GM23338 (cell line): ENCODE measurements around the gene NLRP10. TPM values are rescaled to one million over a fixed set of nuclear protein-coding genes. Genes with fewer than 3 reads are reported as not detected.

Source experiments
- ATAC-seq: fragments of 200-7000 bp; cut with Tn5 transposase; 3 replicates; pipeline ENCODE4 v1.9.1; 2020
- DNase-seq: peaks from one replicate; pipeline ENCODE4 v3.0.0-alpha.2; 2015; ENCODE audit warnings: low spot score
- H2AFZ ChIP-seq: fragments of 200-600 bp; sonication (generic); 2 replicates; pipeline ENCODE4 v1.8.0; 2016; ENCODE audit warnings: antibody characterized with exemption, mild to moderate bottlenecking, moderate library complexity
- H3F3A ChIP-seq: fragments of 200-600 bp; sonication (generic); replicated peaks from 2 replicates; pipeline ENCODE4 v1.8.0; 2017; ENCODE audit warnings: antibody characterized with exemption, mixed run types, low read depth
- H3K27ac ChIP-seq: fragments of 200-600 bp; sonication (generic); 2 replicates; pipeline ENCODE4 v1.6.1; 2016; ENCODE audit warnings: low read depth
- H3K27me3 ChIP-seq: fragments of 200-600 bp; sonication (generic); 2 replicates; pipeline ENCODE4 v1.8.0; 2016; ENCODE audit warnings: mild to moderate bottlenecking, mixed run types, moderate library complexity; ENCODE audit not compliant: insufficient read depth
- H3K36me3 ChIP-seq: fragments of 200-600 bp; sonication (generic); 2 replicates; pipeline ENCODE4 v1.8.0; 2016; ENCODE audit warnings: mild to moderate bottlenecking; ENCODE audit not compliant: insufficient read depth
- H3K4me1 ChIP-seq: fragments of 200-600 bp; sonication (generic); 2 replicates; pipeline ENCODE4 v1.8.0; 2016; ENCODE audit warnings: mild to moderate bottlenecking, moderate library complexity; ENCODE audit not compliant: insufficient read depth
- H3K4me2 ChIP-seq: fragments of 200-600 bp; sonication (generic); 2 replicates; pipeline ENCODE4 v1.7.1; 2017; ENCODE audit warnings: mixed run types
- H3K4me3 ChIP-seq: fragments of 200-600 bp; sonication (generic); 2 replicates; pipeline ENCODE4 v1.6.1; 2016; ENCODE audit warnings: mixed run types
- H3K79me2 ChIP-seq: fragments of 200-600 bp; sonication (generic); replicated peaks from 2 replicates; pipeline ENCODE4 v1.8.0; 2017; ENCODE audit warnings: mild to moderate bottlenecking; ENCODE audit not compliant: insufficient read depth
- H3K9me2 ChIP-seq: fragments of 200-600 bp; sonication (generic); 2 replicates; pipeline ENCODE4 v1.8.0; 2017; ENCODE audit not compliant: insufficient read depth
- H4K20me1 ChIP-seq: fragments of 200-600 bp; sonication (generic); replicated peaks from 2 replicates; pipeline ENCODE4 v1.8.0; 2017; ENCODE audit warnings: mild to moderate bottlenecking; ENCODE audit not compliant: insufficient read depth
- H3K27ac Mint-ChIP-seq: 2 replicates; pipeline ENCODE4 v1.8.0; 2020; ENCODE audit warnings: inconsistent platforms, mild to moderate bottlenecking, moderate library complexity, mixed read lengths
- H3K27me3 Mint-ChIP-seq: 3 replicates; pipeline ENCODE4 v1.8.0; 2022; ENCODE audit warnings: low read depth, mild to moderate bottlenecking, moderate library complexity, mixed read lengths, inconsistent platforms; ENCODE audit not compliant: insufficient read depth, poor library complexity
- H3K36me3 Mint-ChIP-seq: 3 replicates; pipeline ENCODE4 v1.8.0; 2021; ENCODE audit warnings: low read depth, mild to moderate bottlenecking, inconsistent platforms, moderate library complexity, mixed read lengths
- H3K4me1 Mint-ChIP-seq: 3 replicates; pipeline ENCODE4 v1.8.0; 2020; ENCODE audit warnings: mild to moderate bottlenecking, inconsistent platforms, mixed read lengths
- H3K4me3 Mint-ChIP-seq: 3 replicates; pipeline ENCODE4 v1.8.0; 2021; ENCODE audit warnings: moderate library complexity, mild to moderate bottlenecking, inconsistent platforms, mixed read lengths
- H3K9me3 Mint-ChIP-seq: 3 replicates; pipeline ENCODE4 v1.8.0; 2020; ENCODE audit warnings: moderate library complexity, mild to moderate bottlenecking, inconsistent platforms, mixed read lengths
- CREB1 ChIP-seq: fragments of 250-450 bp; sonication (Bioruptor Pico); IDR thresholded peaks from 2 replicates; pipeline ENCODE4 v1.5.0; 2020; ENCODE audit warnings: low read depth, mild to moderate bottlenecking, moderate library complexity
- CTCF ChIP-seq, 2 experiments: fragments of 200-600 bp in 1 of 2; sonication (generic) in 1 of 2; conservative IDR thresholded peaks; 2 replicates each; pipeline versions ENCODE4 v1.5.1 to v1.6.1; 2016 to 2017; ENCODE audit warnings: antibody characterized with exemption in 2 of 2, low read depth in 2 of 2, mild to moderate bottlenecking in 2 of 2, moderate library complexity in 1 of 2
- EZH2 ChIP-seq: fragments of 200-600 bp; sonication (generic); IDR thresholded peaks from one replicate; pipeline ENCODE4 v1.8.0; 2017; ENCODE audit warnings: antibody characterized with exemption, mild to moderate bottlenecking, low read depth; ENCODE audit not compliant: unreplicated experiment
- EZH2phosphoT487 ChIP-seq: fragments of 200-600 bp; sonication (generic); IDR thresholded peaks from one replicate; pipeline ENCODE4 v1.8.1; 2018; ENCODE audit warnings: antibody characterized with exemption; ENCODE audit not compliant: unreplicated experiment
- JUNB ChIP-seq: IDR thresholded peaks from one replicate; pipeline ENCODE4 v1.6.1; 2016; ENCODE audit warnings: antibody characterized with exemption; ENCODE audit not compliant: unreplicated experiment
- NANOG ChIP-seq: IDR thresholded peaks from 2 replicates; pipeline ENCODE4 v1.6.1; 2016; ENCODE audit warnings: antibody characterized with exemption, borderline replicate concordance
- POLR2AphosphoS5 ChIP-seq: IDR thresholded peaks from 2 replicates; pipeline ENCODE4 v1.6.1; 2016; ENCODE audit warnings: antibody characterized with exemption, low read depth
- REST ChIP-seq: IDR thresholded peaks from one replicate; pipeline ENCODE4 v1.6.1; 2018; ENCODE audit warnings: antibody characterized with exemption; ENCODE audit not compliant: unreplicated experiment
- STAT1 ChIP-seq: IDR thresholded peaks from one replicate; pipeline ENCODE4 v1.6.1; 2016; ENCODE audit warnings: antibody characterized with exemption; ENCODE audit not compliant: unreplicated experiment
- ZNF114 ChIP-seq: fragments of 250-450 bp; sonication (Bioruptor Pico); IDR thresholded peaks from 2 replicates; pipeline ENCODE4 v1.5.0; 2020; ENCODE audit warnings: mild to moderate bottlenecking, moderate library complexity
- ZNF331 ChIP-seq: fragments of 250-450 bp; sonication (Bioruptor Pico); IDR thresholded peaks from 2 replicates; pipeline ENCODE4 v1.5.0; 2020; ENCODE audit warnings: low read depth, mild to moderate bottlenecking, moderate library complexity
- polyA plus RNA-seq: library from polyadenylated mRNA; unstranded; fragments of >200 nt; fragmentation: Nextera tagmentation; extraction: Ambion mirVana; gene quantifications from 2 replicates; pipeline ENCODE4 v1.2.1, GENCODE V29; 2016
- total RNA-seq: library from RNA; depleted of rRNA; stranded (reverse); fragments of >200 nt; shearing (Covaris generic); gene quantifications from 2 replicates; pipeline ENCODE4 v1.2.3, GENCODE V29; 2014
- TF ChIP-seq, protein P1 (sequence below): IDR thresholded peaks from 2 replicates; pipeline ENCODE4 v1.6.1; 2016; ENCODE audit warnings: antibody characterized with exemption
- TF ChIP-seq, protein P2 (sequence below): fragments of 250-450 bp; sonication (Bioruptor Pico); IDR thresholded peaks from 2 replicates; pipeline ENCODE4 v1.5.0; 2020; ENCODE audit warnings: mild to moderate bottlenecking, moderate library complexity

NLRP10 gene
- total and polyA plus RNA-seq, 2 experiments from 2014 or later: 1.1 to 4.3 TPM

DNA sequence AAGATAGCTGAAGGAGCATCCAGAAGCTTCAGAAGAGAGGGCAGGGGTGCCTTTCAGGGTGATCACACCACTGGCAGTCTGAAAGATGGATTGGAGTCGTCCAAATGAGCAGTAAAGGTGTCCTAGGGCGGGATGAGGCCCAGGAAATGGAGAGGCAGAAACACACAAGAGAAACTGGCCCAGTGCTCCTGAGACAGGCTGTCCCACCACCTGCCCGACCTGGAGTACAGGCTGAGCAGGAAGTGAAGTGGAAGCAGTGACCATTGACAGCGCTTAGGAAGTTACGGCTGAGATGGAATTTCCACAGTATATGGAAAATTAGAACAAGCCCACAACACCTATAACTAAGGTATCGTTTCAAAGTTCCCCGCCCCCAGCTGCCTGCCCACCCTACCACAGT lies 37.9 kb upstream of the NLRP10 start:
- TF ChIP-seq, protein P1, sequence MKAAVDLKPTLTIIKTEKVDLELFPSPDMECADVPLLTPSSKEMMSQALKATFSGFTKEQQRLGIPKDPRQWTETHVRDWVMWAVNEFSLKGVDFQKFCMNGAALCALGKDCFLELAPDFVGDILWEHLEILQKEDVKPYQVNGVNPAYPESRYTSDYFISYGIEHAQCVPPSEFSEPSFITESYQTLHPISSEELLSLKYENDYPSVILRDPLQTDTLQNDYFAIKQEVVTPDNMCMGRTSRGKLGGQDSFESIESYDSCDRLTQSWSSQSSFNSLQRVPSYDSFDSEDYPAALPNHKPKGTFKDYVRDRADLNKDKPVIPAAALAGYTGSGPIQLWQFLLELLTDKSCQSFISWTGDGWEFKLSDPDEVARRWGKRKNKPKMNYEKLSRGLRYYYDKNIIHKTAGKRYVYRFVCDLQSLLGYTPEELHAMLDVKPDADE: no peak
- TF ChIP-seq NANOG (no peak), STAT1 (no peak), POLR2AphosphoS5 (no peak), JUNB (no peak), ZNF331 (CRISPR knock-in tag) (no peak), CTCF (conservative IDR thresholded peaks at IDR 0.05; ENCODE audit: low read depth in 2 of 2) (no peak), EZH2phosphoT487 (no peak), REST (no peak), ZNF114 (no peak), CREB1 (CRISPR knock-in tag) (no peak), EZH2 (no peak)
- TF ChIP-seq, protein P2, sequence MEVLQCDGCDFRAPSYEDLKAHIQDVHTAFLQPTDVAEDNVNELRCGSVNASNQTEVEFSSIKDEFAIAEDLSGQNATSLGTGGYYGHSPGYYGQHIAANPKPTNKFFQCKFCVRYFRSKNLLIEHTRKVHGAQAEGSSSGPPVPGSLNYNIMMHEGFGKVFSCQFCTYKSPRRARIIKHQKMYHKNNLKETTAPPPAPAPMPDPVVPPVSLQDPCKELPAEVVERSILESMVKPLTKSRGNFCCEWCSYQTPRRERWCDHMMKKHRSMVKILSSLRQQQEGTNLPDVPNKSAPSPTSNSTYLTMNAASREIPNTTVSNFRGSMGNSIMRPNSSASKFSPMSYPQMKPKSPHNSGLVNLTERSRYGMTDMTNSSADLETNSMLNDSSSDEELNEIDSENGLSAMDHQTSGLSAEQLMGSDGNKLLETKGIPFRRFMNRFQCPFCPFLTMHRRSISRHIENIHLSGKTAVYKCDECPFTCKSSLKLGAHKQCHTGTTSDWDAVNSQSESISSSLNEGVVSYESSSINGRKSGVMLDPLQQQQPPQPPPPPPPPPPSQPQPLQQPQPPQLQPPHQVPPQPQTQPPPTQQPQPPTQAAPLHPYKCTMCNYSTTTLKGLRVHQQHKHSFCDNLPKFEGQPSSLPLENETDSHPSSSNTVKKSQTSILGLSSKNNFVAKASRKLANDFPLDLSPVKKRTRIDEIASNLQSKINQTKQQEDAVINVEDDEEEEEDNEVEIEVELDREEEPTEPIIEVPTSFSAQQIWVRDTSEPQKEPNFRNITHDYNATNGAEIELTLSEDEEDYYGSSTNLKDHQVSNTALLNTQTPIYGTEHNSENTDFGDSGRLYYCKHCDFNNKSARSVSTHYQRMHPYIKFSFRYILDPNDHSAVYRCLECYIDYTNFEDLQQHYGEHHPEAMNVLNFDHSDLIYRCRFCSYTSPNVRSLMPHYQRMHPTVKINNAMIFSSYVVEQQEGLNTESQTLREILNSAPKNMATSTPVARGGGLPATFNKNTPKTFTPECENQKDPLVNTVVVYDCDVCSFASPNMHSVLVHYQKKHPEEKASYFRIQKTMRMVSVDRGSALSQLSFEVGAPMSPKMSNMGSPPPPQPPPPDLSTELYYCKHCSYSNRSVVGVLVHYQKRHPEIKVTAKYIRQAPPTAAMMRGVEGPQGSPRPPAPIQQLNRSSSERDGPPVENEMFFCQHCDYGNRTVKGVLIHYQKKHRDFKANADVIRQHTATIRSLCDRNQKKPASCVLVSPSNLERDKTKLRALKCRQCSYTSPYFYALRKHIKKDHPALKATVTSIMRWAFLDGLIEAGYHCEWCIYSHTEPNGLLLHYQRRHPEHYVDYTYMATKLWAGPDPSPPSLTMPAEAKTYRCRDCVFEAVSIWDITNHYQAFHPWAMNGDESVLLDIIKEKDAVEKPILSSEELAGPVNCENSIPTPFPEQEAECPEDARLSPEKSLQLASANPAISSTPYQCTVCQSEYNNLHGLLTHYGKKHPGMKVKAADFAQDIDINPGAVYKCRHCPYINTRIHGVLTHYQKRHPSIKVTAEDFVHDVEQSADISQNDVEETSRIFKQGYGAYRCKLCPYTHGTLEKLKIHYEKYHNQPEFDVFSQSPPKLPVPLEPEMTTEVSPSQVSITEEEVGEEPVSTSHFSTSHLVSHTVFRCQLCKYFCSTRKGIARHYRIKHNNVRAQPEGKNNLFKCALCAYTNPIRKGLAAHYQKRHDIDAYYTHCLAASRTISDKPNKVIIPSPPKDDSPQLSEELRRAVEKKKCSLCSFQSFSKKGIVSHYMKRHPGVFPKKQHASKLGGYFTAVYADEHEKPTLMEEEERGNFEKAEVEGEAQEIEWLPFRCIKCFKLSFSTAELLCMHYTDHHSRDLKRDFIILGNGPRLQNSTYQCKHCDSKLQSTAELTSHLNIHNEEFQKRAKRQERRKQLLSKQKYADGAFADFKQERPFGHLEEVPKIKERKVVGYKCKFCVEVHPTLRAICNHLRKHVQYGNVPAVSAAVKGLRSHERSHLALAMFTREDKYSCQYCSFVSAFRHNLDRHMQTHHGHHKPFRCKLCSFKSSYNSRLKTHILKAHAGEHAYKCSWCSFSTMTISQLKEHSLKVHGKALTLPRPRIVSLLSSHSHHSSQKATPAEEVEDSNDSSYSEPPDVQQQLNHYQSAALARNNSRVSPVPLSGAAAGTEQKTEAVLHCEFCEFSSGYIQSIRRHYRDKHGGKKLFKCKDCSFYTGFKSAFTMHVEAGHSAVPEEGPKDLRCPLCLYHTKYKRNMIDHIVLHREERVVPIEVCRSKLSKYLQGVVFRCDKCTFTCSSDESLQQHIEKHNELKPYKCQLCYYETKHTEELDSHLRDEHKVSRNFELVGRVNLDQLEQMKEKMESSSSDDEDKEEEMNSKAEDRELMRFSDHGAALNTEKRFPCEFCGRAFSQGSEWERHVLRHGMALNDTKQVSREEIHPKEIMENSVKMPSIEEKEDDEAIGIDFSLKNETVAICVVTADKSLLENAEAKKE (CRISPR knock-in tag): no peak

More for the DNA sequence above, 37.9 kb upstream of the NLRP10 start:
- no peak for DNase-seq
- no peaks in the 10 kb centered on the region for H3K4me1 ChIP-seq
- ATAC-seq: no peak
- no peak overlapping the region for H3K4me2 ChIP-seq
- H3K4me3 ChIP-seq: no peak overlapping the region
- no peaks in the 10 kb centered on the region for H3K79me2 ChIP-seq
- Mint-ChIP-seq H3K9me3 (no peaks in the 10 kb centered on the region; the same call in 2 of the 3 replicates), H3K36me3 (peaks cover 6% of the 10 kb centered on the region; the same call in 2 of the 3 replicates), H3K27me3 (peaks cover 7% of the 10 kb centered on the region), H3K27ac (no peak overlapping the region), H3K4me1 (no peaks in the 10 kb centered on the region), H3K4me3 (no peak overlapping the region)
- H3K27ac ChIP-seq: no peak overlapping the region
- H3K9me2 ChIP-seq: no peaks in the 10 kb centered on the region
- no peaks in the 10 kb centered on the region for H3K27me3 ChIP-seq
- no peak overlapping the region for H2AFZ ChIP-seq
- H4K20me1 ChIP-seq: no peaks in the 10 kb centered on the region
- no peaks in the 10 kb centered on the region for H3K36me3 ChIP-seq
- H3F3A ChIP-seq: peaks cover 4% of the 10 kb centered on the region; the same call in 1 of the 2 replicates
